Cardiac muscle cell (in vitro differentiated cells and primary cell): Measurements from ENCODE around the gene PSTPIP1. TPM values are rescaled to one million over a fixed set of nuclear protein-coding genes. Genes with fewer than 3 reads are reported as not detected.

ENCODE experiments used
- DNase-seq, 2 donors: peaks; one replicate each; pipeline versions ENCODE4 v3.0.0 to v3.0.0-alpha.2; 2010 to 2017; ENCODE audit warnings: low read depth in 1 of 2, low spot score in 1 of 2
- H3K27ac ChIP-seq: fragments of 200-600 bp; sonication (generic); 2 replicates; pipeline ENCODE4 v1.5.1; 2016
- H3K27me3 ChIP-seq: fragments of 200-600 bp; sonication (generic); 2 replicates; pipeline ENCODE4 v1.6.0; 2016; ENCODE audit warnings: control low read depth
- H3K36me3 ChIP-seq: fragments of 200-600 bp; sonication (generic); 2 replicates; pipeline ENCODE4 v1.5.1; 2016; ENCODE audit warnings: control low read depth
- H3K4me1 ChIP-seq: fragments of 200-600 bp; sonication (generic); 2 replicates; pipeline ENCODE4 v1.8.1; 2017; ENCODE audit warnings: low read depth, mild to moderate bottlenecking, mixed run types
- H3K4me3 ChIP-seq: fragments of 200-600 bp; sonication (generic); 2 replicates; pipeline ENCODE4 v1.5.1; 2016; ENCODE audit warnings: mild to moderate bottlenecking
- H3K9me3 ChIP-seq: fragments of 200-600 bp; sonication (generic); 2 replicates; pipeline ENCODE4 v1.5.1; 2017; ENCODE audit warnings: low read depth, mild to moderate bottlenecking, control low read depth
- polyA plus RNA-seq: library from polyadenylated mRNA; unstranded; fragments of >200 nt; fragmentation: Nextera tagmentation; extraction: Ambion mirVana; gene quantifications from 2 replicates; pipeline ENCODE4 v1.2.1, GENCODE V29; 2016
- total RNA-seq: library from RNA; depleted of rRNA; stranded (reverse); fragments of >200 nt; gene quantifications from 2 replicates; pipeline ENCODE4 v1.2.3, GENCODE V29; 2016
- TF ChIP-seq, protein P1 (sequence below): IDR thresholded peaks from 2 replicates; pipeline ENCODE4 v1.5.1; 2012; ENCODE audit warnings: low read depth, mild to moderate bottlenecking, low read length

PSTPIP1 gene
- total and polyA plus RNA-seq, 2 experiments from 2014 or later: 0.26 to 0.63 TPM

- no peak overlapping the region for H3K27ac ChIP-seq
- no peak for DNase-seq
- H3K9me3 ChIP-seq: no peaks in the 10 kb centered on the region
- no peak overlapping the region for H3K4me3 ChIP-seq
- no peaks in the 10 kb centered on the region for H3K4me1 ChIP-seq
- H3K36me3 ChIP-seq: no peaks in the 10 kb centered on the region
- TF ChIP-seq, protein P1, sequence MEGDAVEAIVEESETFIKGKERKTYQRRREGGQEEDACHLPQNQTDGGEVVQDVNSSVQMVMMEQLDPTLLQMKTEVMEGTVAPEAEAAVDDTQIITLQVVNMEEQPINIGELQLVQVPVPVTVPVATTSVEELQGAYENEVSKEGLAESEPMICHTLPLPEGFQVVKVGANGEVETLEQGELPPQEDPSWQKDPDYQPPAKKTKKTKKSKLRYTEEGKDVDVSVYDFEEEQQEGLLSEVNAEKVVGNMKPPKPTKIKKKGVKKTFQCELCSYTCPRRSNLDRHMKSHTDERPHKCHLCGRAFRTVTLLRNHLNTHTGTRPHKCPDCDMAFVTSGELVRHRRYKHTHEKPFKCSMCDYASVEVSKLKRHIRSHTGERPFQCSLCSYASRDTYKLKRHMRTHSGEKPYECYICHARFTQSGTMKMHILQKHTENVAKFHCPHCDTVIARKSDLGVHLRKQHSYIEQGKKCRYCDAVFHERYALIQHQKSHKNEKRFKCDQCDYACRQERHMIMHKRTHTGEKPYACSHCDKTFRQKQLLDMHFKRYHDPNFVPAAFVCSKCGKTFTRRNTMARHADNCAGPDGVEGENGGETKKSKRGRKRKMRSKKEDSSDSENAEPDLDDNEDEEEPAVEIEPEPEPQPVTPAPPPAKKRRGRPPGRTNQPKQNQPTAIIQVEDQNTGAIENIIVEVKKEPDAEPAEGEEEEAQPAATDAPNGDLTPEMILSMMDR: no peak
- H3K27me3 ChIP-seq: no peaks in the 10 kb centered on the region
Measured at GRCh38 chr15:76987276-76987675, 7.7 kb upstream of the PSTPIP1 start.

DNA sequence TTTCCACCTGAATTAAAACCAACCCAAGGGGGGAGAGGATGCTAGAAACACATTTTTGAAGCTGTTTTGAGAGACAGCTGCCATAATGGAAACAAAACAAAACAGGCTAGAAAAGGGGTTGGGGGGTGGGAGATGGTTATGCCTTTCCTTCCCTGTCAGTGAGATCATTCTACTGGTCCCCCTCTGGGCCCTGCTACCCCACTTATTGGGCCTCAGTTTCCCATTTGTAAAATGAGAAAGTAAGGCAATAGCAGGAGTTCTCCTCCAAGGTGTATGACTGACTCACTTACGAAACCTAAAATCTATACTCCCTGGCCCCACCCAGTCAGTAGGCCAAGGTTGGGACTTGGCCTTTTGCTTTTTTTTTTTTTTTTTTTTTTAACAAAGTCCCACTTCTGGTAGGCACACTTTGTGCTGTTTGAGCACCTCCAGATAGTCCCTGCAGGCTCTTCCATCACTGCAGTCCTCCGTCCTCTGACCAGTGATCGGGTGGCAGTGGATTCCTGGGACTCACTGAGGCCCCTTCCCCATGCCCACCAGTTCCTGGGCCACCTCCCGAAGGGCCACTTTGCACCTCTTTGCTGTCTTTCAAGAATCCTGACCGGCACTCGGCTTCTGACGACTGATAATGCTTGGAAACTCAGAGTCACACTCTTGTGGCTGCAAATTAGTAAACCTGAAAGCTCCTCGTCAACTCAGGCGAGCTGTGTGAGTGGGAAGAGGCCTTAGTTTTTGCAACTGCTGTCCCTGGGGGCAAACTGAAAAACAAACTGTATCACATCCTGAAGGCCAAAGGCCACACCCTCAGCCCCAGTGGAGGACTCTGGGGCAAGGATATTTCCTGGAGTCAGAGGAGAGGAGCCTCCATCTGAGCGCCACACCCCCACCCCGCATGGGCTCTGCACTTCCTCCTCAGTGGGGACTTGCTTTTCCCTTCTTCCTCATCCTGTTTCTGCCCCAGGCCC is 6.7 kb upstream of the PSTPIP1 start:
- Histone ChIP-seq H3K4me1 (no peaks in the 10 kb centered on the region), H3K36me3 (no peaks in the 10 kb centered on the region), H3K4me3 (no peak overlapping the region), H3K27me3 (no peaks in the 10 kb centered on the region), H3K9me3 (no peaks in the 10 kb centered on the region), H3K27ac (no peak overlapping the region)
- DNase-seq: no peak
- TF ChIP-seq, protein P1: no peak

GRCh38 chr15:76988867-76989780 is 5.8 kb upstream of the PSTPIP1 start:
- Histone ChIP-seq H3K4me3 (no peak overlapping the region), H3K27me3 (no peaks in the 10 kb centered on the region), H3K27ac (no peak overlapping the region), H3K36me3 (no peaks in the 10 kb centered on the region), H3K4me1 (no peaks in the 10 kb centered on the region), H3K9me3 (no peaks in the 10 kb centered on the region)
- no peak for DNase-seq
- TF ChIP-seq, protein P1: no peak

DNA sequence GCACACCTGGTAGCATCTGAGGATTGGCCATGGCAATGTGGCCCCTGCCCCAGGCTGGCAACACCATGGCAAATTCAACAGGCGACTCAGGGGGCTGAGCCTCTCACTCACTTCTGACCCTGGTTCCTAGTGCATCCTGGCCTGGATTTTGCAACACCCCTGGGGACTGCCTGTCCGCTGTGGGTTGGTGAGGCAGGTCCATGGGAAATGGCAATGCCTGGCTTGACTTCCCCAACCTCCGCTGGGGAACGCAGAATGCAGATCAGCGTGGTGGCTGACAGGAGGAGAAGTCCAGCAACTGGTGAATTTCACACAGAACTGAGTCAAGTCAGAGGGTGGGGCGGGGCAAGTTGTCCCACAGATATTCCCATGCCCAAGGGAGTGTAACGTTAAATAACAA is 3.9 kb upstream of the PSTPIP1 start:
- DNase-seq: no peak
- Histone ChIP-seq H3K27me3 (no peaks in the 10 kb centered on the region), H3K27ac (no peak overlapping the region), H3K4me3 (no peak overlapping the region), H3K9me3 (no peaks in the 10 kb centered on the region), H3K4me1 (no peaks in the 10 kb centered on the region), H3K36me3 (no peaks in the 10 kb centered on the region)
- TF ChIP-seq, protein P1: no peak

- Histone ChIP-seq H3K4me1 (no peaks in the 10 kb centered on the region), H3K9me3 (no peaks in the 10 kb centered on the region), H3K36me3 (no peaks in the 10 kb centered on the region), H3K4me3 (no peak overlapping the region), H3K27ac (no peak overlapping the region), H3K27me3 (no peaks in the 10 kb centered on the region)
- TF ChIP-seq, protein P1: no peak
- no peak for DNase-seq
Measured at GRCh38 chr15:76991741-76992645, 2.9 kb upstream of the PSTPIP1 start.
